A204.1 (cell line): ENCODE data around the gene RPA1.

Experiments
- FAIRE-seq: peaks from 2 replicates; lab custom pipeline; 2012; peaks lifted over from hg19 to GRCh38; lab: Jason Lieb, UNC

The RPA1 gene

GRCh38 chr17:1942666-1943435, 113.0 kb downstream of the RPA1 start:
- FAIRE-seq: no peak

GRCh38 chr17:1943436-1943831, 113.6 kb downstream of the RPA1 start:
- no peak for FAIRE-seq

GRCh38 chr17:1945621-1946020, 115.8 kb downstream of the RPA1 start:
- FAIRE-seq: no peak

DNA sequence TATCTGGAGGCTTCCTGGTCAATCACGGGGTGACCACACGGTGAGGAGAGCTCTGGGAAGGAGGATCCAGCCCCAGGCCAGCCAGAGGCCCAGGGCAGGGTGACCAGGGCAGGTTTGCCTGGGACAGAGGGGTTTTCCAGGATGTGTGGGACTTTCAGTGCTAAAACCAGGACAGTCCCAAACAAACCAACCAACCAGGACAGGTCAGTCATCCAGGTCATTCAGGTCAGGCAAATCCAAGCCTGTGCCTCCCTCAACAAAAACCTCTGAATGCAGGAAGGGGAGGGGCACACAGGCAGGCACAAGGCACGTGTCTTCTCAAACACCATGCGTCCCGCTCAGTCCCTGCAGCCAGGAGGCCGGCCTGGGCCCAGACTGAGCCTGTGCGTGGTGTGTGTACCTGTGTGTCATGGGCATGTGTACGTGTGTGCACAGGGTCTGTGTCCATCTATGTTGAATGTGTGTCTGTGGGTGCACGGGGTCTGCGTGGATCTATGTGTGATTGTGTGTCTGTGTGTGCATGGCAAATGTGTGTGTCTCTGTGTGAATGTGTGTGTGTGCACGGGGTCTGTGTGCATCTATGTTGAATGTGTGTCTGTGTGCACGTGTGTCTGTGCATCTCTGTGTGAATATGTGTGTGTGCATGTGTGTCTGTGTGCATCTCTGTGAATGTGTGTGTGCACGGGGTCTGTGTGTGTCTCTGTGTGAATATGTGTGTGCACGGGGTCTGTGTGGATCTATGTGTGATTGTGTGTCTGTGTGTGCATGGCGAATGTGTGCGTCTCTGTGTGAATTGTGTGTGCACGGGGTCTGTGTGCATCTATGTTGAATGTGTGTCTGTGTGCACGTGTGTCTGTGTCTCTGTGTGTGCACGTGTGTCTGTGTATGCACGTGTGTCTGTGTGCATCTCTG, 116.5 kb downstream of the RPA1 start:
- no peak for FAIRE-seq

GRCh38 chr17:1947229-1947742, 117.5 kb downstream of the RPA1 start:
- FAIRE-seq: no peak

DNA sequence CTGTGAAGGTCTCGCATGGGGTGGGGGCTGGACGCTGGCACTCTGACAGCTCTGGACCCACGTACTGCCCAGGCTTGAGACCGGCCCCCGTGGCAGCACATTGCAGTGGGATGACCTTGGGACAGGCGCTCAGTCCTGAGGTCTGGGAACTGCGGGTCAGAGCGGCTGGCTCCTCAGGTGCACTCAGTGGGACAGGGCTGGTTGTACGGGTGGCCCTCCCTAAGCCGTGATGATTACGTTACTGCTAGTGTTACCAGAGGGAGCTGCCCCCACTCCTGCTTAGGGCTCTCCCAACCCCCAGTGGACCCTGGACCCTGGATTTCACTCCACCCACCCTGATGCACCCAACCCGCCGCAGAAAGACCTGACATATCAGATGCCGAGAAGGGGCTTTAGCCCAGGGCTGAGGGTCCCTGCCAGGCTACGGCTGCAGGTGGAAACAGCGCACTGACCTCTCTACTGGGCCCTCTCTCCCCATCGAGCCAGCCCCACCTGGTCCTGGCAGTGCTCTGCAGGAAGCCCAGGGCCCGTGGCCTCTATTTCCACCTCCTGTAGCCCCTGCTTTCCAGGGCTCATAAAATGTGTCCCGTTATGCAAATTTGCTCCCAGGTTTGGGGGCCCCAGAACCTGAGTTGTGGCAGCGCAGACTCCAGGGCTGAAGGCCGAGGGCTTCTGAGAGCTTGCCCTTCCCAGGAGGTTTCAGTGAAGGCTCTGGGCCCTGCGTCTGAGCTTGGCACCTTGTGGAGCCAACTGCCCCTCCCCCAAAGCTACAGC, 118.1 kb downstream of the RPA1 start:
- FAIRE-seq: no peak

GRCh38 chr17:1948517-1948825, 118.7 kb downstream of the RPA1 start:
- no peak for FAIRE-seq
